ENCODE data around the gene ROCK2. TPM values are rescaled to one million over a fixed set of nuclear protein-coding genes. Genes with fewer than 3 reads are reported as not detected.

ROCK2 gene
- total and polyA plus RNA-seq, 9 of the 15 experiments (the other 6 are each of a cell fraction or from before 2014, with no cell fraction given) = 4.9 to 30.6 (median 14.3) TPM

DNA sequence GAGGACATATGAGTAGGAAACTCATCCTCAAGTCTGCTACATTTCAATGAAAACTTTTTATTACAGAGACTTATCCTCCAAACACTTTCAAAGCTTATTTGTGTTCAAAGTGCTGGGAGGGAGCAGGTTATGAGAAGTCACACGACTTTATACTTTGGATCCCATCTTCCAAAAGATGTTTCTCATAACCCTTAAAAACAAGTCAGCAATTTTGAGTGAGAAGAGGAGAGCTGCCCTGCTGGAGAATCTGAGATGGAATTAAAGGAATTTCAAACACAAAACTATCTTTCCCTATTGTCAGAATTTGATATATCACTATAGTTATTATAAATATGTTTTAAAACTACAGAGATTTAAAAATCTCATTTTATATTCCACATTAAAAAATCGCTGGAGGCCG, 45.8 kb downstream of the ROCK2 start:
- Histone ChIP-seq H3K36me3 (ENCODE audit: control insufficient read depth, insufficient read depth, low read length) (no peaks in the 10 kb centered on the region; the same call in 2 of the 3 replicates), H3K4me2 (ENCODE audit: insufficient read depth, low read length) (no peak overlapping the region), H2AFZ (ENCODE audit: low read depth, low read length) (no peak overlapping the region), H3K9ac (ENCODE audit: insufficient read depth in 1 of 2, low read depth in 2 of 2, low read length in 2 of 2) (no peak overlapping the region), H3K4me3 (no peak overlapping the region), H3K9me1 (ENCODE audit: control insufficient read depth, insufficient read depth, low read length) (no peaks in the 10 kb centered on the region), H4K20me1 (replicated peaks; ENCODE audit: control insufficient read depth, insufficient read depth, low read length) (0 out of 2 replicates have a peak, but pooled peaks cover 3% of the 10 kb centered on the region), H3K27ac (ENCODE audit: extremely low read depth, low read depth, low read length) (no peak overlapping the region), H3K9me3 (replicated peaks; ENCODE audit: control insufficient read depth, insufficient read depth, low read depth, low read length) (no peaks in the 10 kb centered on the region), H3K4me1 (replicated peaks in 1 of 2; ENCODE audit: control insufficient read depth in 2 of 2, insufficient read depth in 2 of 2, low read length in 2 of 2) (peaks cover 6 to 9% of the 10 kb centered on the region in 2 experiments; a peak in 4 of 5 replicates), H3K79me2 (ENCODE audit: control insufficient read depth, insufficient read depth, low read length) (peaks cover 79% of the 10 kb centered on the region), H3K27me3 (ENCODE audit: control insufficient read depth in 2 of 2, insufficient read depth in 2 of 2, low read length in 2 of 2) (no peaks in the 10 kb centered on the region)
- in situ Hi-C loops (cut with MboI) (no loop called here), intact Hi-C loops (cut with micrococcal nuclease) (no loop called here)
- no peak for DNase-seq (ENCODE audit: extremely low read depth in 1 of 4, low spot score in 3 of 4)
- ATAC-seq = no peak
- 61% methylated on average over 3 of the region's 3 CpGs for WGBS (ENCODE audit: insufficient coverage, low coverage, missing lambda C conversion rate)
- no TSS peak for BruUV-seq (replicated peaks)
- ChIA-PET CTCF (ENCODE audit: low intra/inter-chr PET ratio) (no interaction called here), POLR2A (no interaction called here)
- no peak for FAIRE-seq
- TF ChIP-seq ZNF197 (CRISPR knock-in tag; IDR thresholded peaks at IDR 0.05; ENCODE audit: low read depth) (no peak), ESRRA (IDR thresholded peaks at IDR 0.05; ENCODE audit: borderline replicate concordance, low read depth) (no peak), NR0B1 (IDR thresholded peaks at IDR 0.05; ENCODE audit: partially characterized antibody) (no peak), CBFA2T3 (IDR thresholded peaks at IDR 0.05) (no peak), KDM4B (IDR thresholded peaks at IDR 0.05; ENCODE audit: borderline replicate concordance in 2 of 2, low read depth in 1 of 2) (no peak), FUS (optimal IDR thresholded peaks at IDR 0.05; ENCODE audit: low read depth, low read length) (no peak), NCOA4 (IDR thresholded peaks at IDR 0.05; ENCODE audit: partially characterized antibody) (no peak), C11orf30 (IDR thresholded peaks at IDR 0.05; ENCODE audit: low read depth) (peak; percentile 52), RREB1 (CRISPR knock-in tag; IDR thresholded peaks at IDR 0.05) (no peak), TAL1 (IDR thresholded peaks at IDR 0.05) (no peak), HOMEZ (CRISPR knock-in tag; IDR thresholded peaks at IDR 0.05) (no peak), ZNF511 (CRISPR knock-in tag; IDR thresholded peaks at IDR 0.05) (no peak), RBM34 (IDR thresholded peaks at IDR 0.05; ENCODE audit: borderline replicate concordance, insufficient read depth, low read length) (no peak), CHD4 (IDR thresholded peaks at IDR 0.05; ENCODE audit: insufficient read depth, insufficient replicate concordance, low read depth, low read length, poor library complexity, severe bottlenecking) (no peak)
